SK-N-SH treated with all-trans-retinoic acid at 6 μM for 48 hours (cell line): ENCODE results near the gene OR10A6.

Experiments
- ATAC-seq: fragments of 200-7000 bp; cut with Tn5 transposase; 3 replicates; pipeline ENCODE4 v1.9.1; 2020; ENCODE audit warnings: mild to moderate bottlenecking, moderate library complexity
- ARNTL ChIP-seq: fragments of 450-650 bp; formaldehyde crosslinking; IDR thresholded peaks from 2 replicates; pipeline ENCODE4 v1.5.0; 2020; ENCODE audit warnings: low read depth, mild to moderate bottlenecking, moderate library complexity, borderline replicate concordance
- BACH2 ChIP-seq: fragments of 250-450 bp; sonication (Bioruptor Pico); IDR thresholded peaks from 2 replicates; pipeline ENCODE4 v1.9.0; 2021; ENCODE audit warnings: mild to moderate bottlenecking, borderline replicate concordance
- CSDC2 ChIP-seq: fragments of 250-450 bp; sonication (Bioruptor Pico); IDR thresholded peaks from 2 replicates; pipeline ENCODE4 v1.5.0; 2020; ENCODE audit warnings: mild to moderate bottlenecking, moderate library complexity
- ESRRG ChIP-seq: fragments of 250-450 bp; sonication (Bioruptor Pico); IDR thresholded peaks from 2 replicates; pipeline ENCODE4 v1.6.1; 2021; ENCODE audit warnings: mild to moderate bottlenecking
- GLIS3 ChIP-seq: fragments of 250-450 bp; sonication (Bioruptor Pico); IDR thresholded peaks from 2 replicates; pipeline ENCODE4 v1.5.0; 2020; ENCODE audit warnings: mild to moderate bottlenecking, moderate library complexity
- ISL1 ChIP-seq: fragments of 250-450 bp; sonication (Bioruptor Pico); IDR thresholded peaks from 2 replicates; pipeline ENCODE4 v2.1.2; 2022; ENCODE audit warnings: mild to moderate bottlenecking, moderate library complexity
- OSR1 ChIP-seq: fragments of 250-450 bp; sonication (Bioruptor Pico); IDR thresholded peaks from 2 replicates; pipeline ENCODE4 v1.8.0; 2022; ENCODE audit warnings: moderate library complexity, mild to moderate bottlenecking, inconsistent platforms
- PPARA ChIP-seq: fragments of 250-450 bp; sonication (Bioruptor Pico); IDR thresholded peaks from 2 replicates; pipeline ENCODE4 v1.5.0; 2020; ENCODE audit warnings: mild to moderate bottlenecking, borderline replicate concordance
- RARB ChIP-seq: fragments of 250-450 bp; sonication (Bioruptor Pico); IDR thresholded peaks from 2 replicates; pipeline ENCODE4 v1.8.0; 2021; ENCODE audit warnings: mild to moderate bottlenecking, moderate library complexity
- SNAI2 ChIP-seq: fragments of 250-450 bp; sonication (Bioruptor Pico); IDR thresholded peaks from 2 replicates; pipeline ENCODE4 v1.5.0; 2020; ENCODE audit warnings: mild to moderate bottlenecking, moderate library complexity
- TOX ChIP-seq: fragments of 250-450 bp; sonication (Bioruptor Pico); IDR thresholded peaks from 2 replicates; pipeline ENCODE4 v1.8.0; 2021; ENCODE audit warnings: mild to moderate bottlenecking, moderate library complexity, borderline replicate concordance
- ZC3H10 ChIP-seq: fragments of 250-450 bp; sonication (Bioruptor Pico); IDR thresholded peaks from 2 replicates; pipeline ENCODE4 v1.5.1; 2021; ENCODE audit warnings: mild to moderate bottlenecking, moderate library complexity
- ZFP3 ChIP-seq: fragments of 250-450 bp; sonication (Bioruptor Pico); IDR thresholded peaks from 2 replicates; pipeline ENCODE4 v1.5.0; 2020; ENCODE audit warnings: mild to moderate bottlenecking, moderate library complexity
- ZFP30 ChIP-seq: fragments of 450-650 bp; formaldehyde crosslinking; IDR thresholded peaks from 2 replicates; pipeline ENCODE4 v1.5.0; 2022; ENCODE audit warnings: mild to moderate bottlenecking, moderate library complexity
- ZNF565 ChIP-seq: fragments of 450-650 bp; formaldehyde crosslinking; conservative IDR thresholded peaks from 2 replicates; pipeline ENCODE4 v1.5.0; 2020; ENCODE audit warnings: low read depth, mild to moderate bottlenecking, moderate library complexity
- ZNF70 ChIP-seq: fragments of 450-650 bp; formaldehyde crosslinking; IDR thresholded peaks from 2 replicates; pipeline ENCODE4 v1.5.0; 2020; ENCODE audit warnings: mild to moderate bottlenecking, moderate library complexity
- ZNF8 ChIP-seq: fragments of 450-650 bp; formaldehyde crosslinking; IDR thresholded peaks from 2 replicates; pipeline ENCODE4 v1.5.0; 2020; ENCODE audit warnings: mild to moderate bottlenecking, moderate library complexity
- TF ChIP-seq, protein P1 (sequence below): fragments of 250-450 bp; sonication (Bioruptor Pico); IDR thresholded peaks from 2 replicates; pipeline ENCODE4 v1.5.1; 2020; ENCODE audit warnings: low read depth, mild to moderate bottlenecking, moderate library complexity
- TF ChIP-seq, protein P2 (sequence below): fragments of 250-450 bp; sonication (Bioruptor Pico); IDR thresholded peaks from 2 replicates; pipeline ENCODE4 v1.8.0; 2020; ENCODE audit warnings: mild to moderate bottlenecking, moderate library complexity, borderline replicate concordance
- TF ChIP-seq, protein P3 (sequence below): fragments of 250-450 bp; sonication (Bioruptor Pico); IDR thresholded peaks from 2 replicates; pipeline ENCODE4 v1.5.0; 2020; ENCODE audit warnings: mild to moderate bottlenecking, moderate library complexity
- TF ChIP-seq, protein P4 (sequence below): fragments of 250-450 bp; sonication (Bioruptor Pico); IDR thresholded peaks from 2 replicates; pipeline ENCODE4 v1.8.0; 2021; ENCODE audit warnings: low read depth, mild to moderate bottlenecking, moderate library complexity, borderline replicate concordance

The OR10A6 gene

DNA sequence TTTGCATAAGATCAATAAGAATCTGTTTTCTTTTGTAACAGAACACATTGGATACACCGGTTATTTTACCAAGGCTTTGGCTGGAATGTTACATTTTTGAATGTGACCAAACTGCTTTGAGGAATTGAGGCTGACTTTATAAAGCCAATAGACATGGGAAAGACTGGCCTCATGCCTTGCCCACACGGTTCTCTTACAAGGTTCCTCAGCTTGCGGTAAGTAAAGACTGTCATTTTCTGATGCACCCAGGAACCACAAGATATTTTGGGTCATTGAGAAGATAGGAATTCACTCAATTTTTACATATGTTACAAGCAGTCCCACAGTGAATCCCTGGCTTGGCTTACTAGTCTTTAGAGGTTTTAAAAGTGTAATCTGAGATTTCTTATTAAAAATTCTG, 23.9 kb downstream of the OR10A6 start:
- TF ChIP-seq ZFP3 (CRISPR knock-in tag) (no peak), ZNF565 (CRISPR knock-in tag) (no peak), ZNF8 (CRISPR knock-in tag) (no peak), ZFP30 (CRISPR knock-in tag) (no peak), RARB (no peak), ESRRG (no peak)
- TF ChIP-seq, protein P1, sequence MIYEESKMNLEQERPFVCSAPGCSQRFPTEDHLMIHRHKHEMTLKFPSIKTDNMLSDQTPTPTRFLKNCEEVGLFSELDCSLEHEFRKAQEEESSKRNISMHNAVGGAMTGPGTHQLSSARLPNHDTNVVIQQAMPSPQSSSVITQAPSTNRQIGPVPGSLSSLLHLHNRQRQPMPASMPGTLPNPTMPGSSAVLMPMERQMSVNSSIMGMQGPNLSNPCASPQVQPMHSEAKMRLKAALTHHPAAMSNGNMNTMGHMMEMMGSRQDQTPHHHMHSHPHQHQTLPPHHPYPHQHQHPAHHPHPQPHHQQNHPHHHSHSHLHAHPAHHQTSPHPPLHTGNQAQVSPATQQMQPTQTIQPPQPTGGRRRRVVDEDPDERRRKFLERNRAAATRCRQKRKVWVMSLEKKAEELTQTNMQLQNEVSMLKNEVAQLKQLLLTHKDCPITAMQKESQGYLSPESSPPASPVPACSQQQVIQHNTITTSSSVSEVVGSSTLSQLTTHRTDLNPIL: no peak
- ATAC-seq: no peak

DNA sequence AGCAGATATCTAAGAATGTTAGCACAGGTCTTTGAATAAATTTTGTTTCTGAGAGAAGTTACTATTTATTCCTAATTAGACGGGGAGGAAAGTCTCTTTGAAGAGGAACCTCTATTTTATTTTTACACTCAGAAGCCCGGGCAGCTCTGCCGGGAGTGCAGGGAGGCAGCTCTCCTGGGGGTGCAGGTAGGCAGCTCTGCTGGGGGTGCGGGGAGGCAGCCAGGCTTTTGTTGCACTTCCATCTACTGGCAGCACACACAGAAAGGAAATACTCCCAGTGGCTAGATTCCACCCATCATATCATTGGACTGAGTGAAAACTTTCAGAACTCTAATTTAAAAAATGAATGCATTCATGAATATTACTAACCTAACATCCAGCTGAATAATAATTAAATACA, 24.6 kb downstream of the OR10A6 start:
- no peak for TF ChIP-seq CSDC2 (CRISPR knock-in tag)
- TF ChIP-seq ARNTL: no peak
- TF ChIP-seq ZC3H10: no peak
- no peak for TF ChIP-seq ISL1 (CRISPR knock-in tag)
- no peak for TF ChIP-seq TOX (CRISPR knock-in tag)
- TF ChIP-seq, protein P2, sequence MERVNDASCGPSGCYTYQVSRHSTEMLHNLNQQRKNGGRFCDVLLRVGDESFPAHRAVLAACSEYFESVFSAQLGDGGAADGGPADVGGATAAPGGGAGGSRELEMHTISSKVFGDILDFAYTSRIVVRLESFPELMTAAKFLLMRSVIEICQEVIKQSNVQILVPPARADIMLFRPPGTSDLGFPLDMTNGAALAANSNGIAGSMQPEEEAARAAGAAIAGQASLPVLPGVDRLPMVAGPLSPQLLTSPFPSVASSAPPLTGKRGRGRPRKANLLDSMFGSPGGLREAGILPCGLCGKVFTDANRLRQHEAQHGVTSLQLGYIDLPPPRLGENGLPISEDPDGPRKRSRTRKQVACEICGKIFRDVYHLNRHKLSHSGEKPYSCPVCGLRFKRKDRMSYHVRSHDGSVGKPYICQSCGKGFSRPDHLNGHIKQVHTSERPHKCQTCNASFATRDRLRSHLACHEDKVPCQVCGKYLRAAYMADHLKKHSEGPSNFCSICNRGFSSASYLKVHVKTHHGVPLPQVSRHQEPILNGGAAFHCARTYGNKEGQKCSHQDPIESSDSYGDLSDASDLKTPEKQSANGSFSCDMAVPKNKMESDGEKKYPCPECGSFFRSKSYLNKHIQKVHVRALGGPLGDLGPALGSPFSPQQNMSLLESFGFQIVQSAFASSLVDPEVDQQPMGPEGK (CRISPR knock-in tag): no peak
- no peak for TF ChIP-seq GLIS3 (CRISPR knock-in tag)
- TF ChIP-seq SNAI2: no peak
- TF ChIP-seq ZFP3 (CRISPR knock-in tag): no peak
- no peak for TF ChIP-seq PPARA (CRISPR knock-in tag)
- no peak for TF ChIP-seq OSR1 (CRISPR knock-in tag)
- TF ChIP-seq ZNF8 (CRISPR knock-in tag): no peak
- TF ChIP-seq BACH2: no peak
- TF ChIP-seq, protein P3, sequence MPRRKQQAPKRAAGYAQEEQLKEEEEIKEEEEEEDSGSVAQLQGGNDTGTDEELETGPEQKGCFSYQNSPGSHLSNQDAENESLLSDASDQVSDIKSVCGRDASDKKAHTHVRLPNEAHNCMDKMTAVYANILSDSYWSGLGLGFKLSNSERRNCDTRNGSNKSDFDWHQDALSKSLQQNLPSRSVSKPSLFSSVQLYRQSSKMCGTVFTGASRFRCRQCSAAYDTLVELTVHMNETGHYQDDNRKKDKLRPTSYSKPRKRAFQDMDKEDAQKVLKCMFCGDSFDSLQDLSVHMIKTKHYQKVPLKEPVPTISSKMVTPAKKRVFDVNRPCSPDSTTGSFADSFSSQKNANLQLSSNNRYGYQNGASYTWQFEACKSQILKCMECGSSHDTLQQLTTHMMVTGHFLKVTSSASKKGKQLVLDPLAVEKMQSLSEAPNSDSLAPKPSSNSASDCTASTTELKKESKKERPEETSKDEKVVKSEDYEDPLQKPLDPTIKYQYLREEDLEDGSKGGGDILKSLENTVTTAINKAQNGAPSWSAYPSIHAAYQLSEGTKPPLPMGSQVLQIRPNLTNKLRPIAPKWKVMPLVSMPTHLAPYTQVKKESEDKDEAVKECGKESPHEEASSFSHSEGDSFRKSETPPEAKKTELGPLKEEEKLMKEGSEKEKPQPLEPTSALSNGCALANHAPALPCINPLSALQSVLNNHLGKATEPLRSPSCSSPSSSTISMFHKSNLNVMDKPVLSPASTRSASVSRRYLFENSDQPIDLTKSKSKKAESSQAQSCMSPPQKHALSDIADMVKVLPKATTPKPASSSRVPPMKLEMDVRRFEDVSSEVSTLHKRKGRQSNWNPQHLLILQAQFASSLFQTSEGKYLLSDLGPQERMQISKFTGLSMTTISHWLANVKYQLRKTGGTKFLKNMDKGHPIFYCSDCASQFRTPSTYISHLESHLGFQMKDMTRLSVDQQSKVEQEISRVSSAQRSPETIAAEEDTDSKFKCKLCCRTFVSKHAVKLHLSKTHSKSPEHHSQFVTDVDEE: no peak
- TF ChIP-seq, protein P4, sequence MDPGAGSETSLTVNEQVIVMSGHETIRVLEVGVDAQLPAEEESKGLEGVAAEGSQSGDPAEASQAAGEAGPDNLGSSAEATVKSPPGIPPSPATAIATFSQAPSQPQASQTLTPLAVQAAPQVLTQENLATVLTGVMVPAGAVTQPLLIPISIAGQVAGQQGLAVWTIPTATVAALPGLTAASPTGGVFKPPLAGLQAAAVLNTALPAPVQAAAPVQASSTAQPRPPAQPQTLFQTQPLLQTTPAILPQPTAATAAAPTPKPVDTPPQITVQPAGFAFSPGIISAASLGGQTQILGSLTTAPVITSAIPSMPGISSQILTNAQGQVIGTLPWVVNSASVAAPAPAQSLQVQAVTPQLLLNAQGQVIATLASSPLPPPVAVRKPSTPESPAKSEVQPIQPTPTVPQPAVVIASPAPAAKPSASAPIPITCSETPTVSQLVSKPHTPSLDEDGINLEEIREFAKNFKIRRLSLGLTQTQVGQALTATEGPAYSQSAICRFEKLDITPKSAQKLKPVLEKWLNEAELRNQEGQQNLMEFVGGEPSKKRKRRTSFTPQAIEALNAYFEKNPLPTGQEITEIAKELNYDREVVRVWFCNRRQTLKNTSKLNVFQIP (CRISPR knock-in tag): no peak
- TF ChIP-seq ZNF565 (CRISPR knock-in tag): no peak
- TF ChIP-seq RARB: no peak
- TF ChIP-seq, protein P1: no peak
- ATAC-seq: no peak

DNA sequence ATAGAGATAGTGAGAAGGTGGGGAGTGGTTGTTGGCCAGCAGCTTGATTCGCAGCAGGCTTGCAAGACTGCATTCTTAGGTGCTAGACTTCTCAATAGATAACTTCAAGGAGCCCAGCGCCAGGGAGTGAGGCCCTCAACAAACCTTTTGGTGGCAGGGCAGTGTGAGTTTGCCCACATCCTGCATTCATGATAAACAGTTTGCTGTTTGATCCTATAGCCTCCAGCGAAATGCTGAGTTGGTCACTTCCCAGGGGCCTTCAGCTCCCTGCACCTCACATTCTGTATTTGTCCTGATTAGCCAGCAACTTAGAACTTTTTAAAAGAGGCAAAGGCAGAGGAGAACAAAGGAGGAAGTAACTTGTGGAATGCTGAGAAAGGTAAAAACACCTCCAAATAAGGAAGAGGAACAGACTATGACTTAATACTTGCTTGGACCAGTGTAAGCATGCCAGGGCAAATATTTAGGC, 25.1 kb downstream of the OR10A6 start:
- no peak for ATAC-seq
- TF ChIP-seq RARB: no peak
- no peak for TF ChIP-seq ZFP3 (CRISPR knock-in tag)
- TF ChIP-seq, protein P1: no peak
- TF ChIP-seq, protein P3: no peak
- no peak for TF ChIP-seq SNAI2
- TF ChIP-seq ZNF70: no peak
- TF ChIP-seq ESRRG: no peak
